HepG2 (cell line): Measurements from ENCODE around the gene PHKG1. TPM values are rescaled to one million over a fixed set of nuclear protein-coding genes. Genes with fewer than 3 reads are reported as not detected.
"Not testable (repeated sequence)": the region's sequence is repeated elsewhere in the genome, so short reads cannot be mapped to it uniquely, and the experiment has no call there.

Experiments
- ATAC-seq: fragments of 200-7000 bp; cut with Tn5 transposase; 3 replicates; pipeline ENCODE4 v1.9.1; 2020; ENCODE audit warnings: mild to moderate bottlenecking, moderate library complexity
- BruUV-seq: library from RNA; stranded (reverse); fragments of 400-500 nt; replicated peaks from 2 replicates; lab custom pipeline; 2021; lab: Mats Ljungman, UMichigan
- CTCF ChIA-PET: fragments of 300-600 bp; formaldehyde crosslinking; extraction: SDS; loops from one replicate; lab custom pipeline; 2021; ENCODE audit warnings: low total read pairs, inconsistent platforms, low intra/inter-chr PET ratio; lab: Yijun Ruan, JAX
- POLR2A ChIA-PET: fragments of 350-600 bp; sonication (Branson Sonifier 250); formaldehyde crosslinking; loops from one replicate; lab custom pipeline; 2020; ENCODE audit warnings: antibody characterized with exemption, inconsistent platforms; lab: Yijun Ruan, JAX
- DNase-seq: peaks from one replicate; pipeline ENCODE4 v3.0.0-alpha.2; 2015; ENCODE audit warnings: low spot score
- FAIRE-seq: peaks from 3 replicates; lab custom pipeline; 2011; peaks lifted over from hg19 to GRCh38; lab: Jason Lieb, UNC
- H2AFZ ChIP-seq: one replicate; pipeline ENCODE4 v1.6.1; 2011; ENCODE audit warnings: low read length, inconsistent platforms
- H3K27ac ChIP-seq: fragments of 300-600 bp; 3 replicates; pipeline ENCODE4 v1.8.0; 2011; ENCODE audit warnings: mixed run types, mild to moderate bottlenecking, mixed read lengths, low read length, inconsistent platforms; ENCODE audit not compliant: insufficient read depth; ENCODE audit errors: extremely low read length
- H3K27me3 ChIP-seq, 2 experiments: fragments of 200-600 bp in 1 of 2; 2 replicates in 1 of 2; 3 replicates in 1 of 2; pipeline versions ENCODE4 v1.6.0 to v1.8.0; 2011; ENCODE audit warnings: low read length in 2 of 2, mild to moderate bottlenecking in 2 of 2, moderate library complexity in 2 of 2, inconsistent platforms in 1 of 2; ENCODE audit not compliant: insufficient read depth in 2 of 2, control insufficient read depth in 1 of 2
- H3K36me3 ChIP-seq, 2 experiments: fragments of 200-600 bp in 1 of 2; replicated peaks in 1 of 2; 2 replicates in 1 of 2; 3 replicates in 1 of 2; pipeline versions ENCODE4 v1.5.1 to v1.8.0; 2011; ENCODE audit warnings: low read length in 2 of 2, inconsistent platforms in 1 of 2; ENCODE audit not compliant: insufficient read depth in 2 of 2, control insufficient read depth in 1 of 2
- H3K4me1 ChIP-seq: 2 replicates; pipeline ENCODE4 v1.5.1; 2012; ENCODE audit warnings: low read length, inconsistent platforms; ENCODE audit not compliant: insufficient read depth
- H3K4me2 ChIP-seq: 2 replicates; pipeline ENCODE4 v1.6.0; 2011; ENCODE audit warnings: low read depth, low read length, inconsistent platforms
- H3K4me3 ChIP-seq, 3 experiments: fragments of 200-600 bp in 1 of 3; sonication (generic), shearing (Covaris generic) in 1 of 3; replicated peaks in 1 of 3; 2 replicates each; pipeline ENCODE4 v1.5.1; 2011 to 2016; ENCODE audit warnings: low read length in 3 of 3, inconsistent platforms in 2 of 3, low read depth in 2 of 3, mild to moderate bottlenecking in 2 of 3, control low read depth in 1 of 3, mixed read lengths in 1 of 3; ENCODE audit not compliant: insufficient read depth in 1 of 3
- H3K79me2 ChIP-seq: one replicate; pipeline ENCODE4 v1.6.1; 2011; ENCODE audit warnings: low read length, inconsistent platforms; ENCODE audit not compliant: insufficient read depth
- H3K9ac ChIP-seq: 2 replicates; pipeline ENCODE4 v1.6.0; 2011; ENCODE audit warnings: mild to moderate bottlenecking, low read depth, low read length, inconsistent platforms; ENCODE audit not compliant: insufficient read depth
- H3K9me3 ChIP-seq: 2 replicates; pipeline ENCODE4 v1.5.1; 2012; ENCODE audit warnings: mild to moderate bottlenecking, low read length
- H4K20me1 ChIP-seq: 2 replicates; pipeline ENCODE4 v1.6.0; 2011; ENCODE audit warnings: inconsistent platforms, mild to moderate bottlenecking, low read length, moderate library complexity; ENCODE audit not compliant: insufficient read depth
- HNF4A ChIP-seq: sonication (generic); formaldehyde crosslinking; IDR thresholded peaks from 2 replicates; pipeline ENCODE4 v1.4.0; 2020; ENCODE audit warnings: missing genetic modification reagents
- HOXA3 ChIP-seq: sonication (generic); formaldehyde crosslinking; IDR thresholded peaks from 2 replicates; pipeline ENCODE4 v1.5.0; 2020; ENCODE audit warnings: missing genetic modification reagents
- NR2F6 ChIP-seq, 2 experiments: IDR thresholded peaks; 2 replicates each; pipeline ENCODE4 v1.6.1; 2016; ENCODE audit warnings: antibody characterized with exemption in 1 of 2, mild to moderate bottlenecking in 1 of 2
- POLR2G ChIP-seq: fragments of 200-400 bp; formaldehyde crosslinking; IDR thresholded peaks from 2 replicates; pipeline ENCODE4 v1.6.1; 2018; ENCODE audit warnings: mild to moderate bottlenecking, low read depth, low read length, moderate library complexity
- ZNF121 ChIP-seq: sonication (generic); formaldehyde crosslinking; IDR thresholded peaks from 2 replicates; pipeline ENCODE4 v1.5.0; 2020; ENCODE audit warnings: mild to moderate bottlenecking, missing genetic modification reagents
- WGBS: methylation state at CpG from one replicate; pipeline ENCODE4 v1.1.6; 2017; ENCODE audit warnings: low lambda C conversion rate; 5-methylcytosine and 5-hydroxymethylcytosine counted together
- in situ Hi-C: cut with HindIII; loops from 2 replicates; pipeline ENCODE4 v1.10.0; 2017; ENCODE audit warnings: low pct_unique_long_range_greater_than_20kb; ENCODE audit not compliant: extremely low pct_ligation_motif_present
- intact Hi-C: fragments of 100-400 bp; cut with micrococcal nuclease; formaldehyde crosslinking; loops from one replicate; pipeline ENCODE4 v1.10.0; 2022; ENCODE audit not compliant: unreplicated experiment
- polyA plus RNA-seq, 8 experiments: library from polyadenylated mRNA; depleted of rRNA in 3 of 8; stranded (reverse) in 7 of 8; unstranded in 1 of 8; fragments of >200 nt; fragmentation: Illumina TruSeq in 4 of 8; extraction: Trizol in 4 of 8; gene quantifications; 2 replicates each; pipeline versions ENCODE4 v1.2.1 to v1.2.3, GENCODE V29; 2011 to 2016; ENCODE audit warnings: low read depth in 4 of 8, missing spikeins in 1 of 8, mixed read lengths in 1 of 8; ENCODE audit not compliant: insufficient read depth in 1 of 8
- total RNA-seq, 5 experiments: library from RNA; depleted of rRNA; stranded (reverse); fragments of >200 nt; fragmentation: Illumina TruSeq; extraction: Trizol; gene quantifications; 2 replicates each; pipeline ENCODE4 v1.2.3, GENCODE V29; 2016; ENCODE audit warnings: low read depth in 1 of 5
- TF ChIP-seq, protein P1 (sequence below): sonication (generic); formaldehyde crosslinking; IDR thresholded peaks from 2 replicates; pipeline ENCODE4 v1.4.0; 2020; ENCODE audit warnings: missing genetic modification reagents

PHKG1 gene
- total and polyA plus RNA-seq, 2 of the 13 experiments (the other 11 are each of a cell fraction or from before 2014, with no cell fraction given) = 0.44 to 0.71 TPM

DNA sequence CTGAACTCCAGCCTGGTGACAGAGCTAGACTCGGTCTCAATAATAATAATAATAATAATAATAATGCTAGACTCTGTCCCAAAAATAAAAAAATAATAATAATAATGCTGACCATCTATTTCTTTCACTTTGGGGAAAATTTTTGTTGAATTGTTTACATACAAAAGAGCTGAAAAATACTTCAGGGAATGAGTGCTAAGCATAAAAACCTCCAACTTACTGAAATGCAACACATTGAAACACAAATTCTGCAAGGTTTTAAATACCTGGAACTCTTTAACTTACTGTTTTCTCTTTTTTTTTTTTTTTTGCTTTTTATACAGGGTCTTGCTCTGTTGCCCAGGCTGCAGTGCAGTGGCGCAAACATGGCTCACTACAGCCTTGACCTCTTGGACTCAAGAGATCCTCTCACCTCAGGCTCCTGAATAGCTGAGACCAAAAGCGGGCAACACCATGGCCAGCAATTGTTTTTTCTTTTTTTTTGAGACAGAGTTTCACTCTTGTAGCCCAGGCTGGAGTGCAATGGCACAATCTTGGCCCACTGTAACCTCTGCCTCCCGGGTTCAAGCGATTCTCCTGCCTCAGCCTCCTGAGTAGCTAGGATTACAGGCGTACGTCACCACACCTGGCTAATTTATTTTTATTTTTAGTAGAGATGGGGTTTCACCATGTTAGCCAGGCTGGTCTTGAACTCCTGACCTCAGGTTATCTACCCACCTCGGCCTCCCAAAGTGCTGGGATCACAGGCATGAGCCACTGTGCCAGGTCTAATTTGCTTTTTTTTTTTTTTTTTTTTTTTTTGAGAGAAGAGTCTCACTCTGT, 5.6 kb upstream of the PHKG1 start:
- DNase-seq; FAIRE-seq; H3K9ac ChIP-seq; H3K4me1 ChIP-seq; H2AFZ ChIP-seq; H3K9me3 ChIP-seq; intact Hi-C loops; CTCF ChIA-PET; H4K20me1 ChIP-seq; H3K4me3 ChIP-seq; H3K27me3 ChIP-seq; BruUV-seq; H3K27ac ChIP-seq; H3K4me2 ChIP-seq; H3K79me2 ChIP-seq; TF ChIP-seq NR2F6 (CRISPR knock-in tag; IDR thresholded peaks at IDR 0.05): not testable (repeated sequence)
- ATAC-seq = peak; percentile 11; the same call in 1 of the 3 replicates
- TF ChIP-seq HNF4A (CRISPR knock-in tag) = peak; percentile 23; the same call in 1 of the 2 replicates
- TF ChIP-seq POLR2G = 0 out of 2 replicates have a peak, but pooled peaks have one; percentile 25
- peak; percentile 94 for TF ChIP-seq ZNF121 (CRISPR knock-in tag)
- 0 out of 2 replicates have a peak, but pooled peaks have one; percentile 17 for TF ChIP-seq HOXA3
- TF ChIP-seq NR2F6 (IDR thresholded peaks at IDR 0.05) = 0 out of 2 replicates have a peak, but pooled peaks have one; percentile 8
- TF ChIP-seq, protein P1, sequence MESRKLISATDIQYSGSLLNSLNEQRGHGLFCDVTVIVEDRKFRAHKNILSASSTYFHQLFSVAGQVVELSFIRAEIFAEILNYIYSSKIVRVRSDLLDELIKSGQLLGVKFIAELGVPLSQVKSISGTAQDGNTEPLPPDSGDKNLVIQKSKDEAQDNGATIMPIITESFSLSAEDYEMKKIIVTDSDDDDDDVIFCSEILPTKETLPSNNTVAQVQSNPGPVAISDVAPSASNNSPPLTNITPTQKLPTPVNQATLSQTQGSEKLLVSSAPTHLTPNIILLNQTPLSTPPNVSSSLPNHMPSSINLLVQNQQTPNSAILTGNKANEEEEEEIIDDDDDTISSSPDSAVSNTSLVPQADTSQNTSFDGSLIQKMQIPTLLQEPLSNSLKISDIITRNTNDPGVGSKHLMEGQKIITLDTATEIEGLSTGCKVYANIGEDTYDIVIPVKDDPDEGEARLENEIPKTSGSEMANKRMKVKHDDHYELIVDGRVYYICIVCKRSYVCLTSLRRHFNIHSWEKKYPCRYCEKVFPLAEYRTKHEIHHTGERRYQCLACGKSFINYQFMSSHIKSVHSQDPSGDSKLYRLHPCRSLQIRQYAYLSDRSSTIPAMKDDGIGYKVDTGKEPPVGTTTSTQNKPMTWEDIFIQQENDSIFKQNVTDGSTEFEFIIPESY (CRISPR knock-in tag) = peak; percentile 83
- WGBS = 90% methylated on average over 8 of the region's 8 CpGs
- H3K36me3 ChIP-seq = peaks cover 8 to 35% of the 10 kb centered on the region in 2 experiments
- in situ Hi-C loops = loop anchor here (25.0 kb wide), 1 partner anchor 336 kb away; no protein-coding TSS in a partner anchor
- POLR2A ChIA-PET = interaction anchor here (0.6 to 0.7 kb wide), 2 partner anchors 11 to 75 kb away, joined by 3 read pairs; no protein-coding TSS in a partner anchor
